K562 (cell line): ENCODE results near the gene BICD1. TPM values are rescaled to one million over a fixed set of nuclear protein-coding genes. Genes with fewer than 3 reads are reported as not detected.
A peak's percentile ranks its signal among the peaks of the same experiment; 100 is the strongest.

Experiments used
- ATAC-seq: fragments of 200-7000 bp; cut with Tn5 transposase; 3 replicates; pipeline ENCODE4 v1.9.1; 2020; ENCODE audit warnings: moderate library complexity
- BruUV-seq: library from RNA; stranded (reverse); fragments of 400-500 nt; replicated peaks from 2 replicates; lab custom pipeline; 2021; lab: Mats Ljungman, UMichigan
- CTCF ChIA-PET: fragments of 300-600 bp; formaldehyde crosslinking; extraction: SDS; loops from one replicate; lab custom pipeline; 2021; ENCODE audit warnings: low intra/inter-chr PET ratio; lab: Yijun Ruan, JAX
- POLR2A ChIA-PET: fragments of 300-600, 350-650 bp; sonication (Branson Sonifier 250); formaldehyde crosslinking; extraction: SDS; loops from one replicate; lab custom pipeline; 2021; ENCODE audit warnings: antibody characterized with exemption, inconsistent platforms; lab: Yijun Ruan, JAX
- DNase-seq, 4 experiments: peaks; one replicate each; pipeline versions ENCODE4 v3.0.0 to v3.0.0-alpha.2; 2011 to 2018; ENCODE audit warnings: low spot score in 3 of 4, mixed read lengths in 3 of 4; ENCODE audit errors: extremely low read depth in 1 of 4
- FAIRE-seq: peaks from 2 replicates; lab custom pipeline; 2011; peaks lifted over from hg19 to GRCh38; lab: Jason Lieb, UNC
- H2AFZ ChIP-seq: 2 replicates; pipeline ENCODE4 v1.6.0; 2011; ENCODE audit warnings: low read depth, low read length, control low read depth, inconsistent platforms
- H3K27ac ChIP-seq: fragments of 200-600 bp; 3 replicates; pipeline ENCODE4 v1.8.0; 2011; ENCODE audit warnings: low read depth, mild to moderate bottlenecking, control low read depth, inconsistent platforms, low read length, moderate library complexity, mixed read lengths; ENCODE audit errors: extremely low read depth
- H3K27me3 ChIP-seq, 2 experiments: fragments of 300-600 bp in 1 of 2; 2 replicates in 1 of 2; 3 replicates in 1 of 2; pipeline versions ENCODE4 v1.6.0 to v1.8.0; 2011; ENCODE audit warnings: inconsistent platforms in 2 of 2, low read length in 2 of 2, mild to moderate bottlenecking in 1 of 2, mixed read lengths in 1 of 2, moderate library complexity in 1 of 2; ENCODE audit not compliant: control insufficient read depth in 2 of 2, insufficient read depth in 2 of 2
- H3K36me3 ChIP-seq: fragments of 300-600 bp; 3 replicates; pipeline ENCODE4 v1.8.0; 2011; ENCODE audit warnings: mild to moderate bottlenecking, low read length, inconsistent platforms; ENCODE audit not compliant: control insufficient read depth, insufficient read depth
- H3K4me1 ChIP-seq, 2 experiments: fragments of 200-600 bp in 1 of 2; replicated peaks in 1 of 2; 2 replicates in 1 of 2; 3 replicates in 1 of 2; pipeline versions ENCODE4 v1.5.1 to v1.8.0; 2011; ENCODE audit warnings: inconsistent platforms in 2 of 2, low read length in 2 of 2, mild to moderate bottlenecking in 1 of 2, mixed read lengths in 1 of 2, moderate library complexity in 1 of 2; ENCODE audit not compliant: control insufficient read depth in 2 of 2, insufficient read depth in 2 of 2
- H3K4me2 ChIP-seq: 2 replicates; pipeline ENCODE4 v1.6.1; 2011; ENCODE audit warnings: low read length, control low read depth, inconsistent platforms, mixed read lengths; ENCODE audit not compliant: insufficient read depth
- H3K4me3 ChIP-seq: fragments of 200-600 bp; sonication (generic), shearing (Covaris generic); 2 replicates; pipeline ENCODE4 v1.5.1; 2016; ENCODE audit warnings: control low read depth, inconsistent platforms
- H3K79me2 ChIP-seq: fragments of 200-600 bp; 3 replicates; pipeline ENCODE4 v1.8.0; 2011; ENCODE audit warnings: low read length, inconsistent platforms; ENCODE audit not compliant: control insufficient read depth, insufficient read depth
- H3K9ac ChIP-seq, 2 experiments: 2 replicates each; pipeline versions ENCODE4 v1.6.0 to v1.6.1; 2011; ENCODE audit warnings: low read depth in 2 of 2, low read length in 2 of 2, control low read depth in 1 of 2, inconsistent platforms in 1 of 2, mild to moderate bottlenecking in 1 of 2, mixed read lengths in 1 of 2; ENCODE audit not compliant: insufficient read depth in 1 of 2
- H3K9me1 ChIP-seq: one replicate; pipeline ENCODE4 v1.6.0; 2011; ENCODE audit warnings: inconsistent platforms, mild to moderate bottlenecking, low read length, moderate library complexity; ENCODE audit not compliant: control insufficient read depth, insufficient read depth
- H3K9me3 ChIP-seq: replicated peaks from 2 replicates; pipeline ENCODE4 v1.5.1; 2011; ENCODE audit warnings: low read depth, low read length, inconsistent platforms; ENCODE audit not compliant: control insufficient read depth, insufficient read depth
- H4K20me1 ChIP-seq: replicated peaks from 2 replicates; pipeline ENCODE4 v1.6.1; 2011; ENCODE audit warnings: low read length, inconsistent platforms, mixed read lengths; ENCODE audit not compliant: control insufficient read depth, insufficient read depth
- EP300 ChIP-seq: IDR thresholded peaks from 2 replicates; pipeline ENCODE4 v1.6.1; 2012; ENCODE audit warnings: low read length, improper control_type of control experiment
- FOSL1 ChIP-seq: fragments of 200-800 bp; sonication (Bioruptor generic); conservative IDR thresholded peaks from 2 replicates; pipeline ENCODE4 v1.6.1; 2016; ENCODE audit warnings: missing genetic modification characterization, missing compliant biosample characterization
- FOXK2 ChIP-seq, 2 experiments: fragments of 450-650 bp; IDR thresholded peaks in 1 of 2; conservative IDR thresholded peaks in 1 of 2; 2 replicates each; pipeline ENCODE4 v1.6.1; 2016; ENCODE audit warnings: low read depth in 2 of 2, mild to moderate bottlenecking in 1 of 2
- KDM1A ChIP-seq, 2 experiments: fragments of 450-650 bp; IDR thresholded peaks; 2 replicates each; pipeline ENCODE4 v1.6.1; 2016; ENCODE audit warnings: mild to moderate bottlenecking in 2 of 2
- MCM7 ChIP-seq, 2 experiments: fragments of 450-650 bp; IDR thresholded peaks; 2 replicates each; pipeline ENCODE4 v1.6.1; 2016 to 2018
- SOX6 ChIP-seq: fragments of 450-650 bp; IDR thresholded peaks from 2 replicates; pipeline ENCODE4 v1.6.1; 2014; ENCODE audit warnings: mild to moderate bottlenecking
- STAG1 ChIP-seq: sonication (generic); formaldehyde crosslinking; IDR thresholded peaks from 2 replicates; pipeline ENCODE4 v1.5.0; 2020; ENCODE audit warnings: missing genetic modification reagents, borderline replicate concordance
- STAT5B ChIP-seq: fragments of 250-450 bp; sonication (Bioruptor Pico); IDR thresholded peaks from 2 replicates; pipeline ENCODE4 v1.8.0; 2021; ENCODE audit warnings: mild to moderate bottlenecking, inconsistent platforms
- TCF7L2 ChIP-seq: fragments of 150-350 bp; IDR thresholded peaks from 2 replicates; pipeline ENCODE4 v1.6.1; 2016; ENCODE audit warnings: low read depth, mild to moderate bottlenecking, low read length, moderate library complexity
- ZEB2 ChIP-seq: fragments of 450-650 bp; IDR thresholded peaks from 2 replicates; pipeline ENCODE4 v1.6.1; 2016
- WGBS: fragments of 100-300 bp; shearing (Covaris generic); methylation state at CpG from one replicate; pipeline ENCODE4 v1.1.6; 2016; ENCODE audit warnings: low coverage, mixed read lengths; ENCODE audit not compliant: insufficient coverage; ENCODE audit errors: missing lambda C conversion rate; 5-methylcytosine and 5-hydroxymethylcytosine counted together
- in situ Hi-C: fragments of 300-500 bp; cut with MboI; formaldehyde crosslinking; loops from 4 replicates; pipeline ENCODE4 v1.15.0; 2018; ENCODE audit warnings: inconsistent platforms, mixed read lengths
- intact Hi-C: fragments of 100-400 bp; cut with micrococcal nuclease; formaldehyde crosslinking; loops from 2 replicates; pipeline ENCODE4 v1.14.2; 2022
- polyA plus RNA-seq, 8 experiments: library from polyadenylated mRNA; depleted of rRNA in 4 of 8; stranded (reverse) in 5 of 8; unstranded in 3 of 8; fragments of >200 nt; fragmentation: Nextera tagmentation in 2 of 8; fragmentation: Illumina TruSeq in 1 of 8; extraction: Ambion mirVana in 2 of 8; extraction: Trizol in 1 of 8; gene quantifications; 2 replicates each; pipeline versions ENCODE4 v1.2.1 to v1.2.3, GENCODE V29; 2011 to 2014; ENCODE audit warnings: inconsistent platforms in 1 of 8, missing spikeins in 1 of 8
- total RNA-seq, 7 experiments: library from RNA; depleted of rRNA in 6 of 7; stranded (reverse); fragments of >200 nt in 6 of 7; fragmentation: Illumina TruSeq in 2 of 7; extraction: Trizol in 2 of 7; gene quantifications; 2 replicates each; pipeline versions ENCODE4 v1.2.1 to v1.2.3, GENCODE V29; 2011 to 2021; ENCODE audit warnings: low replicate concordance in 1 of 7
- TF ChIP-seq, protein P1 (sequence below): fragments of 450-650 bp; IDR thresholded peaks from 2 replicates; pipeline ENCODE4 v1.6.1; 2017; ENCODE audit warnings: antibody characterized with exemption
- TF ChIP-seq, protein P2 (sequence below): fragments of 250-450 bp; sonication (Bioruptor Pico); IDR thresholded peaks from 2 replicates; pipeline ENCODE4 v1.4.0; 2020; ENCODE audit warnings: mild to moderate bottlenecking, moderate library complexity, borderline replicate concordance
- TF ChIP-seq, protein P3 (sequence below): fragments of 450-650 bp; IDR thresholded peaks from 2 replicates; pipeline ENCODE4 v1.6.1; 2017; ENCODE audit warnings: antibody characterized with exemption, mild to moderate bottlenecking

BICD1 gene
- total and polyA plus RNA-seq, 9 of the 15 experiments (the other 6 are each of a cell fraction or from before 2014, with no cell fraction given), result 3.5 to 21.1 (median 12.5) TPM

DNA sequence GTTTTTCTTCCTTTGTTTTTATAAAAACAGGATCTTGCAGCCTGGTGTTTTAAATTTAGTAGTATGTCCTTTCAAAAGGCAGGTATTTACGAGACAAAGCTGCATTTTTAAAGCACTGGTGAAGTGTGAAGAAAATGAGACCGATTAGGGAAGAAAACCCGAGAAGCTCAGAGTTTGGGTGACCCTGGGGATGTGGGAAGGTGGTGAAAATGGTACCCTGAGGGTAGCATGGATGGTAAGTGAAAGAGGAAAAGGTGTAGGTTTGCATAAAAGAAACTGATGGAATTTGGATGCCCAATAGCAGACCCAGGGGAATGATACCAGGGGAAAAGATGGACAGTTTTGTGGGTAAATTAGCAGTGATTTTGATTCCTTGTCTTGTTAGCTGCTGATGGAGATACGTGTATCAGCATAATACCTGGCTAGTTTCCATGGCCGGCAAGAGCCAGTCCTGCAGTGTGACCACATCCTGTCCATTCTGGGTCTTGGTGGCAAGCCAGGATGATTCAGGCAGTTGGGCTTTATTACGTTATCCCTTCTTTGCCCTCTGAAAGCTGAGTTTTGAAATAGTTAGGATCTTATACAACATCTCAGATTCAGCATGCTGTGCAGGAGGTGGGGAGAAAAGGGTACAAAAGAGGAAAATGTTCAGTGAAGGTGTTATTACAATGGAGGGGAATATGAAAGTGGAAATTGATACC, 8.9 kb downstream of the BICD1 start:
- no peak overlapping the region for H3K9ac ChIP-seq
- no peaks in the 10 kb centered on the region for H3K9me3 ChIP-seq
- H3K36me3 ChIP-seq, result no peaks in the 10 kb centered on the region
- no peak overlapping the region for H3K4me3 ChIP-seq
- H4K20me1 ChIP-seq, result no peaks in the 10 kb centered on the region
- CTCF ChIA-PET, result no interaction called here
- no peaks in the 10 kb centered on the region for H3K27me3 ChIP-seq
- 22% methylated on average over 6 of the region's 6 CpGs for WGBS
- no peaks in the 10 kb centered on the region for H3K9me1 ChIP-seq
- 0 out of 3 replicates have a peak, but pooled peaks cover 2% of the 10 kb centered on the region for H3K79me2 ChIP-seq
- peaks cover 0 to 7% of the 10 kb centered on the region in 2 experiments; a peak in 3 of 5 replicates for H3K4me1 ChIP-seq
- DNase-seq (peak in 2 of 4 experiments; percentile 19 to 32), ATAC-seq (peak; percentile 60; the same call in 2 of the 3 replicates), FAIRE-seq (peak; percentile 59)
- intact Hi-C loops, result no loop called here
- H3K27ac ChIP-seq, result no peak overlapping the region
- in situ Hi-C loops, result no loop called here
- POLR2A ChIA-PET, result interaction anchor here (0.6 to 1.5 kb wide), 5 partner anchors 10 to 679 kb away, joined by 3 to 4 read pairs (median 3); no protein-coding TSS in a partner anchor
- no TSS peak for BruUV-seq
- no peak overlapping the region for H3K4me2 ChIP-seq
- no peak overlapping the region for H2AFZ ChIP-seq
- TF ChIP-seq TCF7L2, result no peak
- no peak for TF ChIP-seq STAT5B (CRISPR knock-in tag)
- TF ChIP-seq MCM7 (IDR thresholded peaks at IDR 0.05), result no peak
- TF ChIP-seq EP300, result peak; percentile 32; the same call in 1 of the 2 replicates
- TF ChIP-seq, protein P1, sequence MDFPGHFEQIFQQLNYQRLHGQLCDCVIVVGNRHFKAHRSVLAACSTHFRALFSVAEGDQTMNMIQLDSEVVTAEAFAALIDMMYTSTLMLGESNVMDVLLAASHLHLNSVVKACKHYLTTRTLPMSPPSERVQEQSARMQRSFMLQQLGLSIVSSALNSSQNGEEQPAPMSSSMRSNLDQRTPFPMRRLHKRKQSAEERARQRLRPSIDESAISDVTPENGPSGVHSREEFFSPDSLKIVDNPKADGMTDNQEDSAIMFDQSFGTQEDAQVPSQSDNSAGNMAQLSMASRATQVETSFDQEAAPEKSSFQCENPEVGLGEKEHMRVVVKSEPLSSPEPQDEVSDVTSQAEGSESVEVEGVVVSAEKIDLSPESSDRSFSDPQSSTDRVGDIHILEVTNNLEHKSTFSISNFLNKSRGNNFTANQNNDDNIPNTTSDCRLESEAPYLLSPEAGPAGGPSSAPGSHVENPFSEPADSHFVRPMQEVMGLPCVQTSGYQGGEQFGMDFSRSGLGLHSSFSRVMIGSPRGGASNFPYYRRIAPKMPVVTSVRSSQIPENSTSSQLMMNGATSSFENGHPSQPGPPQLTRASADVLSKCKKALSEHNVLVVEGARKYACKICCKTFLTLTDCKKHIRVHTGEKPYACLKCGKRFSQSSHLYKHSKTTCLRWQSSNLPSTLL, result no peak
- TF ChIP-seq FOSL1 (tag), result peak; percentile 71
- TF ChIP-seq, protein P2, sequence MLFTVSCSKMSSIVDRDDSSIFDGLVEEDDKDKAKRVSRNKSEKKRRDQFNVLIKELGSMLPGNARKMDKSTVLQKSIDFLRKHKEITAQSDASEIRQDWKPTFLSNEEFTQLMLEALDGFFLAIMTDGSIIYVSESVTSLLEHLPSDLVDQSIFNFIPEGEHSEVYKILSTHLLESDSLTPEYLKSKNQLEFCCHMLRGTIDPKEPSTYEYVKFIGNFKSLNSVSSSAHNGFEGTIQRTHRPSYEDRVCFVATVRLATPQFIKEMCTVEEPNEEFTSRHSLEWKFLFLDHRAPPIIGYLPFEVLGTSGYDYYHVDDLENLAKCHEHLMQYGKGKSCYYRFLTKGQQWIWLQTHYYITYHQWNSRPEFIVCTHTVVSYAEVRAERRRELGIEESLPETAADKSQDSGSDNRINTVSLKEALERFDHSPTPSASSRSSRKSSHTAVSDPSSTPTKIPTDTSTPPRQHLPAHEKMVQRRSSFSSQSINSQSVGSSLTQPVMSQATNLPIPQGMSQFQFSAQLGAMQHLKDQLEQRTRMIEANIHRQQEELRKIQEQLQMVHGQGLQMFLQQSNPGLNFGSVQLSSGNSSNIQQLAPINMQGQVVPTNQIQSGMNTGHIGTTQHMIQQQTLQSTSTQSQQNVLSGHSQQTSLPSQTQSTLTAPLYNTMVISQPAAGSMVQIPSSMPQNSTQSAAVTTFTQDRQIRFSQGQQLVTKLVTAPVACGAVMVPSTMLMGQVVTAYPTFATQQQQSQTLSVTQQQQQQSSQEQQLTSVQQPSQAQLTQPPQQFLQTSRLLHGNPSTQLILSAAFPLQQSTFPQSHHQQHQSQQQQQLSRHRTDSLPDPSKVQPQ, result no peak
- TF ChIP-seq, protein P3, sequence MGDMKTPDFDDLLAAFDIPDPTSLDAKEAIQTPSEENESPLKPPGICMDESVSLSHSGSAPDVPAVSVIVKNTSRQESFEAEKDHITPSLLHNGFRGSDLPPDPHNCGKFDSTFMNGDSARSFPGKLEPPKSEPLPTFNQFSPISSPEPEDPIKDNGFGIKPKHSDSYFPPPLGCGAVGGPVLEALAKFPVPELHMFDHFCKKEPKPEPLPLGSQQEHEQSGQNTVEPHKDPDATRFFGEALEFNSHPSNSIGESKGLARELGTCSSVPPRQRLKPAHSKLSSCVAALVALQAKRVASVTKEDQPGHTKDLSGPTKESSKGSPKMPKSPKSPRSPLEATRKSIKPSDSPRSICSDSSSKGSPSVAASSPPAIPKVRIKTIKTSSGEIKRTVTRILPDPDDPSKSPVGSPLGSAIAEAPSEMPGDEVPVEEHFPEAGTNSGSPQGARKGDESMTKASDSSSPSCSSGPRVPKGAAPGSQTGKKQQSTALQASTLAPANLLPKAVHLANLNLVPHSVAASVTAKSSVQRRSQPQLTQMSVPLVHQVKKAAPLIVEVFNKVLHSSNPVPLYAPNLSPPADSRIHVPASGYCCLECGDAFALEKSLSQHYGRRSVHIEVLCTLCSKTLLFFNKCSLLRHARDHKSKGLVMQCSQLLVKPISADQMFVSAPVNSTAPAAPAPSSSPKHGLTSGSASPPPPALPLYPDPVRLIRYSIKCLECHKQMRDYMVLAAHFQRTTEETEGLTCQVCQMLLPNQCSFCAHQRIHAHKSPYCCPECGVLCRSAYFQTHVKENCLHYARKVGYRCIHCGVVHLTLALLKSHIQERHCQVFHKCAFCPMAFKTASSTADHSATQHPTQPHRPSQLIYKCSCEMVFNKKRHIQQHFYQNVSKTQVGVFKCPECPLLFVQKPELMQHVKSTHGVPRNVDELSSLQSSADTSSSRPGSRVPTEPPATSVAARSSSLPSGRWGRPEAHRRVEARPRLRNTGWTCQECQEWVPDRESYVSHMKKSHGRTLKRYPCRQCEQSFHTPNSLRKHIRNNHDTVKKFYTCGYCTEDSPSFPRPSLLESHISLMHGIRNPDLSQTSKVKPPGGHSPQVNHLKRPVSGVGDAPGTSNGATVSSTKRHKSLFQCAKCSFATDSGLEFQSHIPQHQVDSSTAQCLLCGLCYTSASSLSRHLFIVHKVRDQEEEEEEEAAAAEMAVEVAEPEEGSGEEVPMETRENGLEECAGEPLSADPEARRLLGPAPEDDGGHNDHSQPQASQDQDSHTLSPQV, result no peak
- TF ChIP-seq ZEB2, result peak; percentile 69
- peak; percentile 20 to 35; a peak in 2 of 4 replicates for TF ChIP-seq KDM1A (IDR thresholded peaks at IDR 0.05)
- no peak for TF ChIP-seq FOXK2 (conservative IDR thresholded peaks at IDR 0.05 in 1 of 2, IDR thresholded peaks at IDR 0.05 in 1 of 2; ENCODE audit: low read depth in 2 of 2)
- peak; percentile 31; the same call in 1 of the 2 replicates for TF ChIP-seq SOX6
- no peak for TF ChIP-seq STAG1 (CRISPR knock-in tag)
